ENCODE data around the gene TNFSF12.

GRCh38 chr17:7538891-7539545 is 9.8 kb upstream of the TNFSF12 start:
- TF ChIP-seq GATA2 (IDR thresholded peaks at IDR 0.05; ENCODE audit: low read depth, low read length) (no peak), GATA3 (IDR thresholded peaks at IDR 0.05; ENCODE audit: low read depth, low read length) (no peak)

Measured in SH-SY5Y (cell line).